Vagina (tissue), 2 donors: Measurements from ENCODE around the gene DNAJC12.

Experiments
- POLR2AphosphoS5 ChIP-seq, 2 donors: sonication (generic); formaldehyde crosslinking; IDR thresholded peaks; one replicate each; pipeline ENCODE4 v1.9.0; 2017; ENCODE audit warnings: antibody characterized with exemption in 2 of 2, mild to moderate bottlenecking in 2 of 2, low read depth in 1 of 2; ENCODE audit not compliant: insufficient read depth in 1 of 2
- TF ChIP-seq, protein P1 (sequence below), 3 experiments: fragments of 450-650 bp in 2 of 3; fragments of 200-600 bp in 1 of 3; sonication (generic) in 1 of 3; IDR thresholded peaks; one replicate each; pipeline ENCODE4 v1.5.1; 2017 to 2019; ENCODE audit warnings: antibody characterized with exemption in 3 of 3, mild to moderate bottlenecking in 2 of 3, moderate library complexity in 2 of 3

DNA sequence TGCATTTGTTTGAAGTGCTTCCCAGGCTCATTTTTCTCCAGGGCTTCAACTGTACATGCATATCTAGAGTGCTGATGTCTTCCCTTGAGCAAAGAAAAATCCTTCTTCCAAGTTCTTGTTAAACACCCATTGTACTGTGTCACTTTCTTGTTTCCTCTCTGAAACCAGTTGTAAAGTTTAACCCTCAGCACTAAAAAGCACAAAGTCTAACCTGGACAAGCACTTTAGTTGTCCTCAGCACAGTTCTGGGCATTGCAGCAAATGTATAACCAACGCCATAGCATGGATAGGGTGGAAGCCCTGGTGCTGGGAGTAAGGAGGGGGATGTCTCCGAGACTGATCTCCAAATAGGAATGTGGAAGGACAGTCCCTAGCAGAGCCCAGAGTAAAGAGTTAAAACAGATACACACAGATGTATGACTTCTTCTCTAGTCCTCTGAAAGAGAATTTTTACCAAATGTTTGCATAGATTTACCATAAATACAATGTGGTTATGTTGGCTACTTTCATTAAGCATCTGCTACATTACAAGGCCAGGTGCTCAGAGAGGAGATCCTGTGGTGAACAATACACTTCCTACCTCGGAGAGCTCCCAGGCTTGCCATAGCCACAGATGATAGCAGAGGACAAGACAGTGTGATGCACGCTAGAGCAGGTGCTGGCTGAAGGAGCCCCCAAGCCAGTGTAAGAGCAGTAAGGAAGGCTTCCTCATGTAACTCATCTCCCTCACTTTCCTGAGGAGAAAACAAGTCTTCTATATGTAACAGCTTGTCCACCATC lies 57.0 kb downstream of the DNAJC12 start:
- TF ChIP-seq, protein P1, sequence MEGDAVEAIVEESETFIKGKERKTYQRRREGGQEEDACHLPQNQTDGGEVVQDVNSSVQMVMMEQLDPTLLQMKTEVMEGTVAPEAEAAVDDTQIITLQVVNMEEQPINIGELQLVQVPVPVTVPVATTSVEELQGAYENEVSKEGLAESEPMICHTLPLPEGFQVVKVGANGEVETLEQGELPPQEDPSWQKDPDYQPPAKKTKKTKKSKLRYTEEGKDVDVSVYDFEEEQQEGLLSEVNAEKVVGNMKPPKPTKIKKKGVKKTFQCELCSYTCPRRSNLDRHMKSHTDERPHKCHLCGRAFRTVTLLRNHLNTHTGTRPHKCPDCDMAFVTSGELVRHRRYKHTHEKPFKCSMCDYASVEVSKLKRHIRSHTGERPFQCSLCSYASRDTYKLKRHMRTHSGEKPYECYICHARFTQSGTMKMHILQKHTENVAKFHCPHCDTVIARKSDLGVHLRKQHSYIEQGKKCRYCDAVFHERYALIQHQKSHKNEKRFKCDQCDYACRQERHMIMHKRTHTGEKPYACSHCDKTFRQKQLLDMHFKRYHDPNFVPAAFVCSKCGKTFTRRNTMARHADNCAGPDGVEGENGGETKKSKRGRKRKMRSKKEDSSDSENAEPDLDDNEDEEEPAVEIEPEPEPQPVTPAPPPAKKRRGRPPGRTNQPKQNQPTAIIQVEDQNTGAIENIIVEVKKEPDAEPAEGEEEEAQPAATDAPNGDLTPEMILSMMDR (IDR thresholded peaks at IDR 0.05) = no peak
- TF ChIP-seq POLR2AphosphoS5 (IDR thresholded peaks at IDR 0.05; ENCODE audit: insufficient read depth in 1 of 2, low read depth in 1 of 2) = no peak
